GM12864 (cell line): Measurements from ENCODE around the gene MORN1.

Experiments
- DNase-seq: peaks from one replicate; pipeline ENCODE4 v3.0.0-alpha.2; 2011; ENCODE audit warnings: low read depth
- H3K4me3 ChIP-seq: 2 replicates; pipeline ENCODE4 v1.5.1; 2011; ENCODE audit warnings: mild to moderate bottlenecking, low read depth, low read length, control low read depth
- TF ChIP-seq, protein P1 (sequence below): IDR thresholded peaks from 2 replicates; pipeline ENCODE4 v1.5.1; 2011; ENCODE audit warnings: low read depth, mild to moderate bottlenecking, moderate library complexity, low read length, control low read depth, inconsistent platforms; ENCODE audit errors: missing control alignments

Gene MORN1

DNA sequence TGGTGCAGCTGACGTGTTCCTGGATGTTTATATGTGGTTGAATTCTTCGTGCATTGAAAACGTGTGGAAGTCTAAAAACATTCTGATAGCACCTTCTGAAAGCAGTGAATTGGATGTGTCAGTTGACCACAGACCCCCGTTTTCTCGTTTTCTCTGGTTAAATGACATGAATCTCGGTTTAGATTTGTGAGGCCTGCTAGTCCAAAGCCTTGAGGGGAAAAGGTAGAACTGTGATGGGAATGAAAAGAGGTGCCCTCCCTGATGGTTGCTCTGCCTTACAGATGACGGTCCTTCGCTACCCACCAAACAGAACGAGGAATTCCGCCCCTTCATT, 9.2 kb upstream of the MORN1 start:
- H3K4me3 ChIP-seq, result no peak overlapping the region
- no peak for DNase-seq
- TF ChIP-seq, protein P1, sequence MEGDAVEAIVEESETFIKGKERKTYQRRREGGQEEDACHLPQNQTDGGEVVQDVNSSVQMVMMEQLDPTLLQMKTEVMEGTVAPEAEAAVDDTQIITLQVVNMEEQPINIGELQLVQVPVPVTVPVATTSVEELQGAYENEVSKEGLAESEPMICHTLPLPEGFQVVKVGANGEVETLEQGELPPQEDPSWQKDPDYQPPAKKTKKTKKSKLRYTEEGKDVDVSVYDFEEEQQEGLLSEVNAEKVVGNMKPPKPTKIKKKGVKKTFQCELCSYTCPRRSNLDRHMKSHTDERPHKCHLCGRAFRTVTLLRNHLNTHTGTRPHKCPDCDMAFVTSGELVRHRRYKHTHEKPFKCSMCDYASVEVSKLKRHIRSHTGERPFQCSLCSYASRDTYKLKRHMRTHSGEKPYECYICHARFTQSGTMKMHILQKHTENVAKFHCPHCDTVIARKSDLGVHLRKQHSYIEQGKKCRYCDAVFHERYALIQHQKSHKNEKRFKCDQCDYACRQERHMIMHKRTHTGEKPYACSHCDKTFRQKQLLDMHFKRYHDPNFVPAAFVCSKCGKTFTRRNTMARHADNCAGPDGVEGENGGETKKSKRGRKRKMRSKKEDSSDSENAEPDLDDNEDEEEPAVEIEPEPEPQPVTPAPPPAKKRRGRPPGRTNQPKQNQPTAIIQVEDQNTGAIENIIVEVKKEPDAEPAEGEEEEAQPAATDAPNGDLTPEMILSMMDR, result no peak

DNA sequence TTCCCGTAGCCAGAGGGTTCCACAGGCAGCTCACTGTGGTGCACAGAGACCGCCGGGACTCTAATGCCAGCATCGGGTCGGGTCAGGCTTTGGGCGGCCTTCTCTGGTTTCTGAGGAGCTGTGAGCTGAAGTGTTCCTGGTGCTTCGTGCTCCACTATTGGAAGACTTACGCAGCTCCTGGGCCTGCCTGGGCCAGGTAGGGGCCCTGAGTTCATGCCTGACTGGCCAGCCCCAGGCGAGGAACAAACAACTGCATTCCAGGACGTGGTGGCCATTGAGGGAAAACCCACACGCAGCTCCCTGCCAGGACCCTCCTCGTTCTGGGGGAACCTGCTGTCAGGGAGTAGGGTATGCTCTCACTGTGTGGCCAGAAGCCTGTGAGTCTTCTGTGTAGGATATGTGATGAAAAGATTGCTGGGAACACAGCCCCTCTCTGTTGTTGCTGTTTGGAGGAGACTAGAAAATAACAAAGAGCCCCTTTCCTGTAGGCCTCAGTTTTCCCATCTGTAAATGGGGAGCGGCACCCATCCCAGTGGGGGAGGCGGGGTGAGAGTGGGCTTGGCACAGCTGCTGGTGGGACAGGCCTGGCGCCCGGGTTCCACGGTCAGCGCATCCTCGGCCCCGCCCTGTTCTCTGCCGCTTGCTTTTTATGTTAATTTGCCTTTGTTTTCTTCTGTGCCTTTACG, 8.7 kb upstream of the MORN1 start:
- H3K4me3 ChIP-seq, result no peak overlapping the region
- no peak for DNase-seq
- TF ChIP-seq, protein P1, result no peak

DNA sequence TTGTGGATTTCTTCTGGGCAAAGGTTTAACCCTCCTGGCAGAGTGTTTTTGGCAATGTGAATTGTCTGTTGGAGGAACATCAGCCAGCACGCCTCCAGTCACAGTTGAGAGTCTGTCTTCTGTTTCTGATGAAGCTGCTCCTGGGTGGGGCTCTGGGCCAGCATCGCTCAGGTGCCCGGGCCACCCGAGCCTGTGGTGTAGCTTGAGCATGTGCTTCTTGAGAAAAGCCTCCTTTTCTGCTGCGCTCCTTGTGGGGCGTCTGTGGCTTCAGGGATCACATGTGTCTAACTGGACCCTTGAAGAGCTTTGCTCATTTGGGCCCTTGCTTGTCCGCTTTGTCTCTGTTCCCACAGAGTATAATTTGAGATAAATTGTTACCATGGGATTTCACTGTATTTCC, 7.5 kb upstream of the MORN1 start:
- TF ChIP-seq, protein P1, result no peak
- no peak for DNase-seq
- no peak overlapping the region for H3K4me3 ChIP-seq

DNA sequence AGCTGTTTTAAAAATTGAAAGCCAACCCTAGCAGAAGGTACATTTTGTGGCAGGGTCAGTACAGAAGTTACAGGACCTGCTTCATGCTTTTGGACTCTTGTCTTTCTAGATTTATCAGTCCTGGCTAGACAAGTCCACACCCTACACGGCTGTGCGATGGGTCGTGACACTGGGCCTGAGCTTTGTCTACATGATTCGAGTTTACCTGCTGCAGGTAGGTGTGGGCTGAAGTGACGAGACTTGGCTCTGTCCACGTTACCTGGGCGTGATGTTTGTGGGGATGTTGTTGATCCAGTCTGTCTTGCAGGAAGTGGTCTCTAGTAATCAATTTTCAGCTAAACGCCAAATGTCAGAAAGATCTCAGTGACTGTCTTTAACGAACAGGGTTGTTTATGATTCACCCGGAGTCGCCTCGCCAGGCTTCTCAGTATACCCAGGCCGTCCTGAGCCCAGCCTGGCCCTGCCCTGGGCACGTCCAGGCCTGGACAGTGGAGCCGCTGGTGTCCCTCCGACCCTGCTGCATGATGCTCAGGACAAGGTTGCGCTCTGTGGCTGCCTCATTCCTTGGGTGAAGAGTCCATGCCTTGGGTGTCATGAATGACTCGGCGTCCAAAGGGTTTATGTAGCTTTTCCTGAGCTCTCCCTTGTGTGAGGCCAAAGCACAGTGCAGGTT, 5.8 kb upstream of the MORN1 start:
- TF ChIP-seq, protein P1, result no peak

DNA sequence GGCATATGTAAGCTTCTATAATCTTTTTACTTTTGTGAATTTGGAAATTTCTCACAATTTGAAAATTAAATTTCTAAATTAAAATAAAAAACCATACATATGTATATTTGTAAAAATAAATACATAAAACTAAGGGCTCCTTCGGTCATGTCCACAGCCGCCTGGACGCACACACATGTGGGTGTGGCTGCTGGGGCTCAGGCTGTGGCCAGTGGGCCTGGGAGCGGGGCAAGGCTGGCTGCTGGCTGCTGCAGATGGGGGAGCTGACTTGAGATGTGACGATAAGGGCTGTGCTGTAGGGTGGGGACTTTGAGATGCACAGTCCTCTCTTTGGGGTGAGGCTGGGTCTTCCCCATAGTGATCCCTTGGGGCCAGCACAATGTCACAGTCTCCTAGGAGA, 5.1 kb upstream of the MORN1 start:
- no peak for DNase-seq
- TF ChIP-seq, protein P1, result no peak
- H3K4me3 ChIP-seq, result no peak overlapping the region

More for the DNA sequence above, 5.8 kb upstream of the MORN1 start:
- DNase-seq, result no peak
- H3K4me3 ChIP-seq, result no peak overlapping the region

DNA sequence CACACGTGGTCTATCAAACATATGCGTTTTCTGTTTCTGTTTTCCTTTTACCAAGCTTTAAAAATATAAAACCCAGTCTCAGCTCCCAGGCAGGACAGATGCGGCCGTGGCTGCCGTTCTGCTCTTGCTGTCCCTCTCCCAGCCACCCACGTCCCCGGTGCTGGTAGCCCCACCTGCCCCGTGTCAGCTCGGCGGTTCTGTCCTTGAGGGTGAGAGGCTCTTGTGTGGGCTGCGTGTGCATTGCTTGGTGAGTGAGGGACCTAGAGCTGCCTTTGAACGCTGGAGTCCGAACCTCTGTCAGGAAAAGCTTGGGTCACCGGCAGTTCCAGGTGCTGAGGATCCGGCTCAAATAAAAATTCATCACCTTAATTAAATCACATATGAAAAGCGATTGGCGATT, 4.7 kb upstream of the MORN1 start:
- no peak overlapping the region for H3K4me3 ChIP-seq
- DNase-seq, result no peak
- TF ChIP-seq, protein P1, result no peak

DNA sequence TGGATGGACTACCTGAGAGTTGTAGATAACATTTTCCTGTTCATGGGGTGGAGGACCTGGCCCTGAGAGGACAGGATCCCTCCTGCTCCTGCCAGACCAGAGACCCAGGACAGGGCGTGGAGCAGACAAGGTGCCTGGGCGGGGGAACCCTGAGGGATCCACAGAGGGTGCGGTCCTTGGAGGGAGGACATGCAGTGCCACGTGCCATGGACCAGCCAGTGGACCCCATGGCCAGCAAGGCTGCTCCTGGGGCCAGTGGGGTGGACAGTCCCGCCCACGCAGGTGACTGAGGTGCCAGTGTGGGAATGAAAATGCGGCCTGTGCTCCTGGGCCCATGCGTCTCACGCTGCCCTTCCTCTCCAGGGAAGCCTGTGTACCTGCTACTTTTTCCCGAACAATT, 3.9 kb upstream of the MORN1 start:
- no peak overlapping the region for H3K4me3 ChIP-seq
- TF ChIP-seq, protein P1, result no peak
- no peak for DNase-seq
